ENCODE data around the gene SESN3. TPM values are rescaled to one million over a fixed set of nuclear protein-coding genes. Genes with fewer than 3 reads are reported as not detected.
A peak's percentile ranks its signal among the peaks of the same experiment; 100 is the strongest.
"Not testable (repeated sequence)": the region's sequence is repeated elsewhere in the genome, so short reads cannot be mapped to it uniquely, and the experiment has no call there.

Gene SESN3, protein sequence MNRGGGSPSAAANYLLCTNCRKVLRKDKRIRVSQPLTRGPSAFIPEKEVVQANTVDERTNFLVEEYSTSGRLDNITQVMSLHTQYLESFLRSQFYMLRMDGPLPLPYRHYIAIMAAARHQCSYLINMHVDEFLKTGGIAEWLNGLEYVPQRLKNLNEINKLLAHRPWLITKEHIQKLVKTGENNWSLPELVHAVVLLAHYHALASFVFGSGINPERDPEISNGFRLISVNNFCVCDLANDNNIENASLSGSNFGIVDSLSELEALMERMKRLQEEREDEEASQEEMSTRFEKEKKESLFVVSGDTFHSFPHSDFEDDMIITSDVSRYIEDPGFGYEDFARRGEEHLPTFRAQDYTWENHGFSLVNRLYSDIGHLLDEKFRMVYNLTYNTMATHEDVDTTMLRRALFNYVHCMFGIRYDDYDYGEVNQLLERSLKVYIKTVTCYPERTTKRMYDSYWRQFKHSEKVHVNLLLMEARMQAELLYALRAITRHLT
- 105 TPM for total RNA-seq

DNA sequence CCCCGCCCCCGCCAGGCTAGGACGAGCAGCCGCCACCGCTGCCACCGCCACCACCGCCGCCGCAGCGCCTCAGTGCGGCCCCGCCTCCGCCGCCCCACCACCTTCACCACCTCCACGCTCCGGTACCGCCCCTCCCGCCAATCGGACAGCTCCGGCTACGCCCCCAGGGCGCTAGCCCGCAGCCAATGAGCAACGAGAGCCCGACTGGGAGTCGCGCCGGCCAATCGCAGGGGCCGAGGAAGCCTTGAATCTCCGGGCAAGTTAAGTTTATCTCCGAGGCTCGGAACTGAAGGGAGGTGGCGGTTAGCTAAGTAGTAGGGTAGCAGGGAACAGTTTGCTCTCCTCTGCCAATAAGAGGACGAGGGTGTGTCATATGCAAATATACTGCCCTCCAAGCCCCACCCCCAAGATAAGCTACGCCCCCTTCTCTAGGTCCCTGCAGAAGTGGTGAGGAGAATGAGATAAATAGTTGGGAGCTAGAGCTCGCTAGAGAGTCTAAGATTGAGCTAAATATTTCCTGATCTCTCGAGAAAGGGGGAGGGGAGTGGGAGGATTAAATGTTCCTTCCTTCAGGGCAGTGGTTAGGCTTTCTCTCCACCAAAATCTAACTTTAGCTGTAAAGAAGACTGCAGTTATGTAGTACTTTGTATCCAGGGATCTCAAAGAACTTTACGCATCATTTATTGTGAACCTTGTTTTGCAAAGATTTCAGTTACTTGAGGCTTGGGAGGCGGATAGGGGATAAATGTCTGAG, at the start of gene SESN3:
Gene SESN3 (minus strand): TSS at position 76 of the 754 bp plus-strand sequence. CDS start 342 bp downstream, outside the sequence.
- Histone ChIP-seq H3K4me1 (ENCODE audit: insufficient read depth, low read length) (peaks cover 25% of the 10 kb centered on the region), H3K9me3 (ENCODE audit: low read depth, low read length) (no peaks in the 10 kb centered on the region), H3K27me3 (ENCODE audit: insufficient read depth, low read length) (no peaks in the 10 kb centered on the region), H3K4me3 (ENCODE audit: low read length) (peak within 1 kb of the TSS; percentile 72)

- Histone ChIP-seq H3K9me3 (ENCODE audit: low read depth, low read length) (no peaks in the 10 kb centered on the region), H3K4me1 (ENCODE audit: insufficient read depth, low read length) (peaks cover 39% of the 10 kb centered on the region), H3K27me3 (ENCODE audit: insufficient read depth, low read length) (no peaks in the 10 kb centered on the region), H3K4me3 (ENCODE audit: low read length) (no peak overlapping the region)
Observed at GRCh38 chr11:95279921-95280868, 49.2 kb upstream of the SESN3 start.

DNA sequence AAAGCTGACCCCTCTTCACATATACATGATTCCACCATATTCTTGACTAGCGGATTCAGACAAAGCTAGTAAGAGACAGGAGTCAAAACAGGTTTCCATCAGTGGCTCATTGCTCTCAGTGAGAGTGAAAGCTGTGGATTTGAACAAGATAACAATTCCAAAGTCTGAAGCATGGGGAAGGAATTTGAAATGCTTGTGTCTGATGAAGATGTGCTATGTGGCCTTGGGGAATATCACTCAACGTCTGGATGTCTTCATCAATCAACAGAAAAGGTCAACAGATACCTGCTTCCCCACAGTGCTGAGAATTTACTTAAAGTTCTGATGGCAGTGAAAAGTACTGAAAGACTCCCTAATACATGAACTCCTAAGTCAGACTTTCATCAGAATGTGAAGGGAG, 46.9 kb upstream of the SESN3 start:
- H3K9me3 ChIP-seq (ENCODE audit: low read depth, low read length) = no peaks in the 10 kb centered on the region
- peaks cover 26% of the 10 kb centered on the region for H3K4me1 ChIP-seq (ENCODE audit: insufficient read depth, low read length)
- H3K27me3 ChIP-seq (ENCODE audit: insufficient read depth, low read length) = no peaks in the 10 kb centered on the region
- H3K4me3 ChIP-seq (ENCODE audit: low read length) = no peak overlapping the region

GRCh38 chr11:95276139-95276538, 45.1 kb upstream of the SESN3 start:
- peaks cover 12% of the 10 kb centered on the region for H3K4me1 ChIP-seq (ENCODE audit: insufficient read depth, low read length)
- no peaks in the 10 kb centered on the region for H3K27me3 ChIP-seq (ENCODE audit: insufficient read depth, low read length)
- H3K9me3 ChIP-seq (ENCODE audit: low read depth, low read length) = no peaks in the 10 kb centered on the region
- H3K4me3 ChIP-seq (ENCODE audit: low read length) = no peak overlapping the region

DNA sequence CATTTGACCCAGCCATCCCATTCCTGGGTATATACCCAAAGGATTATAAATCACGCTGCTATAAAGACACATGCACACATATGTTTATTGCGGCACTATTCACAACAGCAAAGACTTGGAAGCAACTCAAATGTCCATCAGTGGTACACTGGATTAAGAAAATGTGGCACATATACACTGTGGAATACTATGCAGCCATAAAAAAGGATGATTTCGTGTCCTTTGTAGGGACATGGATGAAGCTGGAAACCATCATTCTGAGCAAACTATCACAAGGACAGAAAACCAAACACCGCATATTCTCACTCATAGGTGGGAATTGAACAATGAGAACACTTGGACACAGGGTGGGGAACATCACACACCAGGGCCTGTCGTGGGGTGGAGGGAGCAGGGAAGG, 42.6 kb upstream of the SESN3 start:
- not testable (repeated sequence) for H3K27me3 ChIP-seq (ENCODE audit: insufficient read depth, low read length); H3K9me3 ChIP-seq (ENCODE audit: low read depth, low read length); H3K4me1 ChIP-seq (ENCODE audit: insufficient read depth, low read length); H3K4me3 ChIP-seq (ENCODE audit: low read length)

DNA sequence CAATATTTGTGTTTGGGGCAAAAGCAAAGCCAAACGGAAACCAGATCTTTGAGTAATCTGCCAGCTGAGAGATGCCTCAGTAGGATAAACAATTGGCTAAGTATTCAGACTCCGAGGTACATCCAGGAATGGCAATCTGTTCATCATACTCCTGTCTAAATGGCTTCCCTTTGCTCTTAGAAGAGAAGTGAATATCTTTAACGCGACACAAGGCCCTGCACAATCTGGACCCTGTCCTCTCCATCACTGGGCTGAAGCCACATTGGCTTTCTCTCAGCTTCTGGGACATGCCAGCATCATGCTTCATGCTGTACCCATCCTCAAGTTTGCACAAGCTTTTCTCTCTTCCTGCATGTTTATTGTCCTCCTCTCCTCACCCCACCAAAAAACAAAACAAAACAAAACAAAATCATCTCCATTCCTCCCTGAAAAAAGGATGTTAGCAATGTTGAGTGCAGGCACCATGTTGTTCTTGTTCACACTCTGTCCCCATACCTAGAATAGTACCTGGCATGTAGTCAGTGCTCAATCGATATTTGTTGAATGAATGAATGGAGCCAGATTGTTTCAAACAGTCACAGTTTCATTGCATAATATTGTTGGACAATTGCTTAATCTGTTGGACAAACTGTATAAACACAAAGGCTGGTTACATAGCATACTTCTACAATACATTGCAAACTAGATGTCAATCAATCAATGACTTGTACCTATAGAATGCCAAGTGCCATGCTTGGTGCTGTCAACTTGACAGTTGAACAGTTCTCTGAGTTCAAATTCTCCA, 38.2 kb upstream of the SESN3 start:
- Histone ChIP-seq H3K4me1 (ENCODE audit: insufficient read depth, low read length) (peaks cover 25% of the 10 kb centered on the region), H3K27me3 (ENCODE audit: insufficient read depth, low read length) (no peaks in the 10 kb centered on the region), H3K9me3 (ENCODE audit: low read depth, low read length) (no peaks in the 10 kb centered on the region), H3K4me3 (ENCODE audit: low read length) (no peak overlapping the region)

- peaks cover 31% of the 10 kb centered on the region for H3K4me1 ChIP-seq (ENCODE audit: insufficient read depth, low read length)
- H3K4me3 ChIP-seq (ENCODE audit: low read length) = no peak overlapping the region
- H3K9me3 ChIP-seq (ENCODE audit: low read depth, low read length) = no peaks in the 10 kb centered on the region
- no peaks in the 10 kb centered on the region for H3K27me3 ChIP-seq (ENCODE audit: insufficient read depth, low read length)
Observed at GRCh38 chr11:95268391-95268790, 37.4 kb upstream of the SESN3 start.

DNA sequence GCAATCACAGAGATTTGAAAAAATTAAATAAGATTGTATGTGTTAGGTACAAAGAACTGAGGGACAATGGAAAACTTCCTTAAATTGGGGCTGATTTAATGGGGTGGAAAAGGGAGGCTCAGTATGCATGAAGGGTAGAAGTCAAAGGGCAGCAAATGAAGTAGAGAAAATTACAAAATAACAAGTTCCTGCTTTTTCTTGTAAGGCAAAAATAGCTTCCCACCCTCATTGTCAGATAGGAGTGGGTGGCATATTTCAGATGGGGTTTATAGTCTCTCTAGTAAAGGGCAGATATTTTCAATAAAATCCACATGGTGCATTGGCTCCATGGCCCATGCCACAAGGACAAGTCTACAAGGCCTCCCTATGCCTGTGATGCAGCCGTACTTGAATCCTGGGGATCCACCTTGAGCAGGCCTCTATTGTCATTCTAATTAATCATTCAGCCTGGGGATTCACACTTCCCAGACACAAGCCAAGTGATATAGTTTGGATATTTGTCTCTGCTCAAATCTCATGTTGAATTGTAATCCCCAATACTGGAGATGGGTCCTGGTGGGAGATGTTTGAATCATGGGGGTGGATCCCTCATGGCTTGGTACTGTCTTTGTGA, 36.7 kb upstream of the SESN3 start:
- Histone ChIP-seq H3K27me3 (ENCODE audit: insufficient read depth, low read length) (no peaks in the 10 kb centered on the region), H3K9me3 (ENCODE audit: low read depth, low read length) (no peaks in the 10 kb centered on the region), H3K4me1 (ENCODE audit: insufficient read depth, low read length) (peaks cover 32% of the 10 kb centered on the region), H3K4me3 (ENCODE audit: low read length) (no peak overlapping the region)

- no peaks in the 10 kb centered on the region for H3K27me3 ChIP-seq (ENCODE audit: insufficient read depth, low read length)
- peaks cover 32% of the 10 kb centered on the region for H3K4me1 ChIP-seq (ENCODE audit: insufficient read depth, low read length)
- no peaks in the 10 kb centered on the region for H3K9me3 ChIP-seq (ENCODE audit: low read depth, low read length)
- H3K4me3 ChIP-seq (ENCODE audit: low read length) = no peak overlapping the region
Observed at GRCh38 chr11:95266751-95267374, 35.9 kb upstream of the SESN3 start.

GRCh38 chr11:95264881-95265280, 33.9 kb upstream of the SESN3 start:
- Histone ChIP-seq H3K4me3 (ENCODE audit: low read length) (no peak overlapping the region), H3K27me3 (ENCODE audit: insufficient read depth, low read length) (no peaks in the 10 kb centered on the region), H3K4me1 (ENCODE audit: insufficient read depth, low read length) (peaks cover 32% of the 10 kb centered on the region), H3K9me3 (ENCODE audit: low read depth, low read length) (no peaks in the 10 kb centered on the region)

GRCh38 chr11:95262994-95263765, 32.2 kb upstream of the SESN3 start:
- Histone ChIP-seq H3K4me3 (ENCODE audit: low read length) (no peak overlapping the region), H3K9me3 (ENCODE audit: low read depth, low read length) (no peaks in the 10 kb centered on the region), H3K27me3 (ENCODE audit: insufficient read depth, low read length) (no peaks in the 10 kb centered on the region), H3K4me1 (ENCODE audit: insufficient read depth, low read length) (peaks cover 22% of the 10 kb centered on the region)

- no peak overlapping the region for H3K4me3 ChIP-seq (ENCODE audit: low read length)
- H3K4me1 ChIP-seq (ENCODE audit: insufficient read depth, low read length) = peaks cover 44% of the 10 kb centered on the region
- no peaks in the 10 kb centered on the region for H3K27me3 ChIP-seq (ENCODE audit: insufficient read depth, low read length)
- H3K9me3 ChIP-seq (ENCODE audit: low read depth, low read length) = no peaks in the 10 kb centered on the region
Observed at GRCh38 chr11:95257456-95257971, 26.5 kb upstream of the SESN3 start.
